Measurements from ENCODE around the gene F12. TPM values are rescaled to one million over a fixed set of nuclear protein-coding genes. Genes with fewer than 3 reads are reported as not detected.

F12 gene
- total RNA-seq, 4 donors from 2014 or later = 0.38 to 3.0 (median 0.63) TPM

- no peak for TF ChIP-seq CTCF (IDR thresholded peaks at IDR 0.05)
- DNase-seq (ENCODE audit: low spot score) = no peak
- no peak for ATAC-seq (ENCODE audit: low FRiP score)
These were observed 28.3 kb upstream of the F12 start for GRCh38 chr5:177437623-177438022.

GRCh38 chr5:177435847-177436536, 26.6 kb upstream of the F12 start:
- no peak for DNase-seq (ENCODE audit: low spot score)

GRCh38 chr5:177434942-177435738, 25.8 kb upstream of the F12 start:
- ATAC-seq (ENCODE audit: low FRiP score) (no peak), DNase-seq (ENCODE audit: low spot score) (no peak)
- TF ChIP-seq CTCF (IDR thresholded peaks at IDR 0.05) = no peak

More at GRCh38 chr5:177435847-177436536, 26.6 kb upstream of the F12 start:
- no peak for ATAC-seq (ENCODE audit: low FRiP score)
- no peak for TF ChIP-seq CTCF (IDR thresholded peaks at IDR 0.05)

GRCh38 chr5:177434437-177434836, 25.1 kb upstream of the F12 start:
- DNase-seq (ENCODE audit: low spot score) (no peak), ATAC-seq (ENCODE audit: low FRiP score) (no peak)
- TF ChIP-seq CTCF (IDR thresholded peaks at IDR 0.05) = no peak

GRCh38 chr5:177433658-177434217, 24.4 kb upstream of the F12 start:
- TF ChIP-seq CTCF (IDR thresholded peaks at IDR 0.05) = no peak
- DNase-seq (ENCODE audit: low spot score) (no peak), ATAC-seq (ENCODE audit: low FRiP score) (no peak)

- no peak for TF ChIP-seq CTCF (IDR thresholded peaks at IDR 0.05)
- DNase-seq (ENCODE audit: low spot score) (no peak), ATAC-seq (ENCODE audit: low FRiP score) (no peak)
These were observed 23.7 kb upstream of the F12 start for GRCh38 chr5:177432839-177433657.

Measured in omental fat pad (tissue), 4 donors.